Measurements from ENCODE around the gene RPL22.

DNA sequence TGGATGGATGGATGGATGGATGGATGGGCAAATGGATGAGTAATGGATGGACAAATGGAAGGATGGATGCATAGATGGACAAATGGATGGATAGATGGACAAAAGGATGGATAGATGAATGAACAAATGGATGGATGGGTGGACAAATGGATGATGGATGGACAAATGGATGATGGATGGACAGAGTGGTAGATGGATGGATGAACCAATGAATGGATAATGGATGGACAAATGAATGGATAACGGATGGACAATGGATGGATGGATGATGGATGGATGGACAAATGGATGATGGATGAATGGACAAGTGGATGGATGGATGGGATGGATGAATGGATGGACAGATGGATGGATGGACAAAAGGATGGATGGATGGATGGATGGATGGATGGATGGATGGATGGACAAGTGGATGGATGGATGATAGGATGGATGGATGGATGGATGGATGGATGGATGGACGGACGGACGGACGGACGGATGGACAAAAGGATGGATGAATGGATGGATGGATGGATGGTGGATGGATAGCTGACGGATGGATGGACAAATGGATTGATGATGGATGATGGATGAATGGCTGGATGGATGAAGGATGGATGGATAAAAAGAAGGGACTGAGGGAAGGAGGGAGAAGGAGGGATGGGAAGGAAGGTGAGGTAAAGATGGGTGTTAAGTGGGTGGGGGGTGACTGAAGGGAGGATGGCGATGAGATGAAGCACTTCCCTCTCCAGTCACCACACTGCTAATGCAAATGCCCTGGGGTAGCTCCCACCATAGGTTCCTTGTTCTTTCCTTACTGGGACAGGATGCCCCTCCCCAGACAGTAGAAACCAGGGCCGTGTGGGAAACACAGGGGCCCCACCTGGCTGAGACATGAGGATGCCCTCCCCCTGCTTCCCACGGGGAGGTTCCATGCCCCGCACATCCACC lies 49.1 kb downstream of the RPL22 start:
- TF ChIP-seq, protein P1, sequence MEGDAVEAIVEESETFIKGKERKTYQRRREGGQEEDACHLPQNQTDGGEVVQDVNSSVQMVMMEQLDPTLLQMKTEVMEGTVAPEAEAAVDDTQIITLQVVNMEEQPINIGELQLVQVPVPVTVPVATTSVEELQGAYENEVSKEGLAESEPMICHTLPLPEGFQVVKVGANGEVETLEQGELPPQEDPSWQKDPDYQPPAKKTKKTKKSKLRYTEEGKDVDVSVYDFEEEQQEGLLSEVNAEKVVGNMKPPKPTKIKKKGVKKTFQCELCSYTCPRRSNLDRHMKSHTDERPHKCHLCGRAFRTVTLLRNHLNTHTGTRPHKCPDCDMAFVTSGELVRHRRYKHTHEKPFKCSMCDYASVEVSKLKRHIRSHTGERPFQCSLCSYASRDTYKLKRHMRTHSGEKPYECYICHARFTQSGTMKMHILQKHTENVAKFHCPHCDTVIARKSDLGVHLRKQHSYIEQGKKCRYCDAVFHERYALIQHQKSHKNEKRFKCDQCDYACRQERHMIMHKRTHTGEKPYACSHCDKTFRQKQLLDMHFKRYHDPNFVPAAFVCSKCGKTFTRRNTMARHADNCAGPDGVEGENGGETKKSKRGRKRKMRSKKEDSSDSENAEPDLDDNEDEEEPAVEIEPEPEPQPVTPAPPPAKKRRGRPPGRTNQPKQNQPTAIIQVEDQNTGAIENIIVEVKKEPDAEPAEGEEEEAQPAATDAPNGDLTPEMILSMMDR (IDR thresholded peaks at IDR 0.05), result no peak
- TF ChIP-seq POLR2A (IDR thresholded peaks at IDR 0.05) (no peak), POLR2AphosphoS5 (IDR thresholded peaks at IDR 0.05) (no peak)
